ENCODE results near the gene ALK. TPM values are rescaled to one million over a fixed set of nuclear protein-coding genes. Genes with fewer than 3 reads are reported as not detected.

The ALK gene
- total and polyA plus RNA-seq, 7 experiments from 2014 or later: 0.13 TPM; not detected in 6

DNA sequence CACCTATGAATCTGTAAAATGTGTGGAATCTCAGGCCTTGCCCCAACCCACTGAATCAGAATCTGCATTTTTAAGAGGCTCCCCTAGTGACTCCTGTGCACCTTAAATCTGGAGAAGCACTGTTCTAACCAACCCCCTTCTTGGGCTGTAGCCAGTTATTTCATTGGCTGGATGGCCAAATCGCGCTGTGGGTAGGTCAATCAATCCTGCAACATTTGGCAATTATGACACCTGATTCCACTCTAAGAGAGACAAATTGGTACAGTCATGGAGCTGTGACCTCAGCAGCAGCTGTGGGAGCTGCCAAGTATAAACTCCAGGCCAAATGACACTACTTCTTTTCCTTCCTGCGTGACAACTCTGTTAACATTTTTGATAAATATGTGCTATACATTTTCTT lies 597.4 kb downstream of the ALK start:
- Histone ChIP-seq H3K27me3 (ENCODE audit: control insufficient read depth in 2 of 2, insufficient read depth in 2 of 2, low read length in 2 of 2) (no peaks in the 10 kb centered on the region), H3K4me1 (ENCODE audit: control insufficient read depth in 2 of 2, insufficient read depth in 2 of 2, low read length in 2 of 2) (no peaks in the 10 kb centered on the region), H3K4me3 (ENCODE audit: low read length) (no peak overlapping the region), H3K27ac (ENCODE audit: low read depth, low read length) (no peak overlapping the region), H3K9me3 (ENCODE audit: control insufficient read depth in 2 of 3, low read length in 3 of 3) (no peaks in the 10 kb centered on the region), H3K36me3 (ENCODE audit: control insufficient read depth in 2 of 3, insufficient read depth in 3 of 3, low read length in 3 of 3) (no peaks in the 10 kb centered on the region)
- CTCF ChIA-PET: no interaction called here
- Mint-ChIP-seq H3K4me3 (no peak overlapping the region), H3K9me3 (no peaks in the 10 kb centered on the region), H3K4me1 (peaks cover 0 to 34% (median 0%) of the 10 kb centered on the region in 7 donors), H3K27me3 (peaks cover 0 to 30% (median 23%) of the 10 kb centered on the region in 5 donors), H3K36me3 (no peaks in the 10 kb centered on the region), H3K27ac (no peak overlapping the region)
- POLR2A ChIA-PET: no interaction called here
- intact Hi-C loops (cut with micrococcal nuclease): no loop called here
- ATAC-seq (no peak), DNase-seq (no peak)

DNA sequence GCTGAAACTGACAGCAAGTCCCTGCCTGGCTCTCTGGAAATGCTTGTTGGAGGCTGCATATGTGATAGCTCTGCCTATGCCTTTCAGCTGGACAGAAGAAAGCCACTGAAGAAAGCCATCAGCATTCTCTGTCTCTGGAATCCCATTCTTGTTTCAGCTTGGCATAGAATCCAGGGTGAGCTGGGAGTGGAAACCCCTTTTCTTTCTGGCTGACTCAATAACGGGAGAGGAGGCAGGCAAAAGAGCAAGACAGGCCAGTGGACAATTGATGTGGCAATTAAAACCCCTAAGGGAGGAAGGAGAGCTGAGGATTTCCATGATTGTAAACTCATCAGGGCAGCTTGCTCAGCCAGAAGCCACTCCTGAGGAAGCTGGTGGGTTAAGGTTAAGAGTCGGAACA lies 598.1 kb downstream of the ALK start:
- no peak for ATAC-seq
- H3K36me3 Mint-ChIP-seq: no peaks in the 10 kb centered on the region
- DNase-seq: no peak
- no peaks in the 10 kb centered on the region for H3K9me3 Mint-ChIP-seq
- H3K4me3 ChIP-seq (ENCODE audit: low read length): no peak overlapping the region
- peaks cover 0 to 33% (median 26%) of the 10 kb centered on the region in 5 donors for H3K27me3 Mint-ChIP-seq
- no peak overlapping the region for H3K27ac Mint-ChIP-seq
- no peaks in the 10 kb centered on the region for H3K36me3 ChIP-seq (ENCODE audit: control insufficient read depth in 2 of 3, insufficient read depth in 3 of 3, low read length in 3 of 3)
- H3K4me1 Mint-ChIP-seq: peaks cover 0 to 37% (median 0%) of the 10 kb centered on the region in 7 donors
- H3K27ac ChIP-seq (ENCODE audit: low read depth, low read length): no peak overlapping the region
- H3K4me1 ChIP-seq (ENCODE audit: control insufficient read depth in 2 of 2, insufficient read depth in 2 of 2, low read length in 2 of 2): no peaks in the 10 kb centered on the region
- H3K27me3 ChIP-seq (ENCODE audit: control insufficient read depth in 2 of 2, insufficient read depth in 2 of 2, low read length in 2 of 2): no peaks in the 10 kb centered on the region
- ChIA-PET POLR2A (no interaction called here), CTCF (no interaction called here)
- H3K4me3 Mint-ChIP-seq: no peak overlapping the region
- intact Hi-C loops (cut with micrococcal nuclease): no loop called here
- H3K9me3 ChIP-seq (ENCODE audit: control insufficient read depth in 2 of 3, low read length in 3 of 3): no peaks in the 10 kb centered on the region

DNA sequence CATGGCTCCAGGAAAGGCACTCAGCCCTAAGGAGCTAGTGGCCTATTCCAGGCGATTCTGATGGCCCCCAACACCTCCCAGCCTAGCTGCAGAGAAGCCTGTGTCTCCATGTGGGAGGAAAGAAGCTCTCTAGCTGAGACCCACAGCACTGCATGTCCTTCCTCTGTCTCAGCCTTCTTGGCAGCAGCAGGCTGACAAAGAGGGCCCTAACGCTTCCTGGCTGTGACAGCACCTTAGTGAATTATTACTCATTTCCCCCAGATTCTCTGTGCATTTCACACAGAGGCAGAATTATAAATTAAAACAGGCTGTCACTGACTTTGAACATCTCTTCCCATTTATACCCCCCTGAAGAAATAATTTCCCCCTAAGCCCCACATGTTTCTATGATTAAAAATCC lies 599.4 kb downstream of the ALK start:
- Mint-ChIP-seq H3K27me3 (peaks cover 3 to 42% (median 26%) of the 10 kb centered on the region in 5 donors), H3K9me3 (no peaks in the 10 kb centered on the region), H3K4me1 (peaks cover 0 to 48% (median 0%) of the 10 kb centered on the region in 7 donors), H3K36me3 (peaks cover 0 to 2% (median 0%) of the 10 kb centered on the region in 5 donors), H3K27ac (peak overlapping the region in 2 of 9 donors; percentile 2 to 36), H3K4me3 (peak overlapping the region in 1 of 10 donors; percentile 15)
- Histone ChIP-seq H3K4me3 (ENCODE audit: low read length) (no peak overlapping the region), H3K27ac (ENCODE audit: low read depth, low read length) (no peak overlapping the region), H3K9me3 (ENCODE audit: control insufficient read depth in 2 of 3, low read length in 3 of 3) (no peaks in the 10 kb centered on the region), H3K36me3 (ENCODE audit: control insufficient read depth in 2 of 3, insufficient read depth in 3 of 3, low read length in 3 of 3) (no peaks in the 10 kb centered on the region), H3K27me3 (ENCODE audit: control insufficient read depth in 2 of 2, insufficient read depth in 2 of 2, low read length in 2 of 2) (no peaks in the 10 kb centered on the region), H3K4me1 (ENCODE audit: control insufficient read depth in 2 of 2, insufficient read depth in 2 of 2, low read length in 2 of 2) (no peaks in the 10 kb centered on the region)
- no peak for DNase-seq
- ChIA-PET POLR2A (no interaction called here), CTCF (no interaction called here)
- no peak for ATAC-seq
- intact Hi-C loops (cut with micrococcal nuclease): no loop called here

DNA sequence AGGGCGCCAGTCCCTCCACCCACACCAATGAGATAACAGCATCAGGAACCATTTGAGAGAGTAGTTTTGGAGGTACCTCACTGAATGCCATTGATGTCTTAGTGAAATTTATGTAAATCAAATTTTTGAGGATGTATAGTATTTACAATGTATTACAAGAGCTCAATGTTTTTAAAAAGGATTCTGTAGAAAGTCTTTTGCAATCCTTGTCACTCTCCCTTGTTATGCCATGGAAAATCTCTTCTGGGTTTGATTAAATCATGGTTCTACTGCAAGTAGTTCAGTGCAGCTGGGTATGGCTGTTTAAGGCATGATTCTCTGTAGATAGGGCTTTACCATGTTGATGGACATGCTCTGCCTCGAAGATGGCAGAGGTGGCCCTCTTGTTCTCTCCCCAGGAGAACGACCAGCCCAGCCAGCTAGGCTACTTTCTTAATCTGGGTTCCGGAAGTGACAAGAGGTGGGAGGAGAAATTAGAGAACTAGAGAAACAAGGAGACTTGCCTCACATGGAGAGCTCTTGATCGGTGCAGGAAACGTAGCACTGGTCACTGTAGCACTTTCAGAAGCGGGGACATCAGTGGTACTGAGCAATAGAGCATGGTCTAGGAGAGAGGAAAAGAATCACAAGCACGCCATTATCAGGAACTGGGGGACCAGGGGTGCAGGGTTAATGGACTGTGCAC lies 603.4 kb downstream of the ALK start:
- Mint-ChIP-seq H3K4me1 (peaks cover 17 to 62% (median 26%) of the 10 kb centered on the region in 7 donors), H3K27ac (no peak overlapping the region), H3K4me3 (peak overlapping the region in 1 of 10 donors; percentile 5), H3K36me3 (peaks cover 0 to 2% (median 0%) of the 10 kb centered on the region in 5 donors), H3K27me3 (peaks cover 8 to 42% (median 26%) of the 10 kb centered on the region in 5 donors), H3K9me3 (peaks cover 0 to 2% (median 0%) of the 10 kb centered on the region in 11 donors)
- ATAC-seq (no peak), DNase-seq (no peak)
- Histone ChIP-seq H3K36me3 (ENCODE audit: control insufficient read depth in 2 of 3, insufficient read depth in 3 of 3, low read length in 3 of 3) (no peaks in the 10 kb centered on the region), H3K4me1 (ENCODE audit: control insufficient read depth in 2 of 2, insufficient read depth in 2 of 2, low read length in 2 of 2) (peaks cover 10 to 15% of the 10 kb centered on the region in 2 donors), H3K27me3 (ENCODE audit: control insufficient read depth in 2 of 2, insufficient read depth in 2 of 2, low read length in 2 of 2) (no peaks in the 10 kb centered on the region), H3K9me3 (ENCODE audit: control insufficient read depth in 2 of 3, low read length in 3 of 3) (no peaks in the 10 kb centered on the region), H3K27ac (ENCODE audit: low read depth, low read length) (no peak overlapping the region), H3K4me3 (ENCODE audit: low read length) (no peak overlapping the region)
- intact Hi-C loops (cut with micrococcal nuclease): loop anchor here in 1 of 2 donors (10.0 kb wide), 1 partner anchor 303 kb away; no protein-coding TSS in a partner anchor
- ChIA-PET POLR2A (no interaction called here), CTCF (interaction anchor here (1.3 to 1.4 kb wide), 2 partner anchors 8 to 10 kb away, joined by 3 to 4 read pairs; no protein-coding TSS in a partner anchor)

DNA sequence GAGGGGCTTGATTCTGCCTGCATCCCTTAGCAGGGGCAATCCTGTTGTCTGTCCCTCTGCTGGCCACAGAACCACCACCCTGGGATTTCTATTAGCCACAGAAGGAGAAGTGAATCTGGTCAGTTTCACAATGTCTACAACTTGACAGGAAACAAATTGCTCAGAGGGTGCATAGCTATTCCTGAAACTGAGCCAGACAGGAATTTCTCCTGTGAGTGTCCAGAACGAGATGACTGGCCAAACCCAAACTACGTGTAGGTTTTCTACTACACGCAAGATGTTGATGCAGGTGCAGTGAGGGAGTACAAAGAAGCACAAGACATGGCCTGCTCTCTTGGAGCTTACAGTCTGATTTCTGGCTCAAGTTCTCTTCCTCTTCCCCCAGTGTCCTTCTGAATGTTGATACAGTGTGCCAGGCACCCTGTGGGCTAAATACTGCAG lies 604.3 kb downstream of the ALK start:
- Mint-ChIP-seq H3K9me3 (peaks cover 0 to 2% (median 0%) of the 10 kb centered on the region in 11 donors), H3K27ac (no peak overlapping the region), H3K27me3 (peaks cover 8 to 42% (median 26%) of the 10 kb centered on the region in 5 donors), H3K4me3 (no peak overlapping the region), H3K4me1 (peaks cover 17 to 55% (median 26%) of the 10 kb centered on the region in 7 donors), H3K36me3 (peaks cover 0 to 2% (median 0%) of the 10 kb centered on the region in 5 donors)
- H3K36me3 ChIP-seq (ENCODE audit: control insufficient read depth in 2 of 3, insufficient read depth in 3 of 3, low read length in 3 of 3): no peaks in the 10 kb centered on the region
- DNase-seq (no peak), ATAC-seq (peak; percentile 46)
- H3K9me3 ChIP-seq (ENCODE audit: control insufficient read depth in 2 of 3, low read length in 3 of 3): no peaks in the 10 kb centered on the region
- POLR2A ChIA-PET: no interaction called here
- H3K4me1 ChIP-seq (ENCODE audit: control insufficient read depth in 2 of 2, insufficient read depth in 2 of 2, low read length in 2 of 2): peaks cover 10 to 15% of the 10 kb centered on the region in 2 donors
- no peak overlapping the region for H3K27ac ChIP-seq (ENCODE audit: low read depth, low read length)
- CTCF ChIA-PET: interaction anchor here (1.3 to 1.4 kb wide), 2 partner anchors 8 to 9 kb away, joined by 3 to 4 read pairs; no protein-coding TSS in a partner anchor
- intact Hi-C loops (cut with micrococcal nuclease): loop anchor here in 1 of 2 donors (10.0 kb wide), 1 partner anchor 302 kb away; no protein-coding TSS in a partner anchor
- H3K27me3 ChIP-seq (ENCODE audit: control insufficient read depth in 2 of 2, insufficient read depth in 2 of 2, low read length in 2 of 2): no peaks in the 10 kb centered on the region
- H3K4me3 ChIP-seq (ENCODE audit: low read length): no peak overlapping the region

DNA sequence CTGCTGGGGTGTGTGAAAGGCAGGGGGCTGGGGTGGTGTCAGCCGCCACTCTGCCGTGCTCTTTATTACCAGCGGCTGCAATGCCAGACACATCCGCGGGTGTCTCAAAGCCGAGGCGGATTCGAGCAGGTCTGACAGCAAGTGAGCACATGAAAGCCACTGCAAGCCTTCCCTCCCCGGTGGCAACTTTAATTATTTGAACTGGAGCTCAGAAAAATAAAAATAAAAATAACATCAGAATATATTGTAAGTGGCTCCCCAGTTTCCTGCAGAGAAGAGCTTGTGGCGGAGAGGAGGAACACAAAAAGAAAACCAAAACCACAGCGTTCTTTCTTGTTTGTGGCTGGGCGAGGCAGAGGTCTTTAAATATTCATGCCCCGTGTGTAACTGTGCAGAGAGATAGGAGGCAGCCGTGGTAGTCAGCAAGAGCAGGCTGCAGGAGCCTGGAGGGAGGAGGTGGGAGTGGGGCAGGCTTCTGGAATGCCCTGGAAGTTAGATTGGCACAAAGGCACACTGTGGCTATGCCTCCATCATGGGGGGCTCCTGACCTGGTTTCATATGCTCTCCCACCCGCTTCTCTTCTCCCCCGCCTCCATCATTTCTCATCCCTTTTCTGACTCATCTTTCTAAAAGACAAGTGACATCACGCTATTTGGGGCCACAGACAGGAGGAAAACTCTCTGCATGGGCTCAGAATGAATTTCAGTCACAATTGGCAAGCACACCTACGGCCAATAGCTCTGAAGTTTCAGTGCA lies 606.4 kb downstream of the ALK start:
- intact Hi-C loops (cut with micrococcal nuclease): loop anchor here in 1 of 2 donors (1.0 to 10.0 kb wide), 2 partner anchors 199 to 300 kb away; no protein-coding TSS in a partner anchor
- H3K4me3 Mint-ChIP-seq: peak overlapping the region; percentile 70 to 83 (median 77)
- peaks cover 0 to 2% (median 0%) of the 10 kb centered on the region in 5 donors for H3K36me3 Mint-ChIP-seq
- CTCF ChIA-PET: no interaction called here
- DNase-seq (peak; percentile 19 to 59 (median 45)), ATAC-seq (peak; percentile 82)
- no peaks in the 10 kb centered on the region for H3K27me3 ChIP-seq (ENCODE audit: control insufficient read depth in 2 of 2, insufficient read depth in 2 of 2, low read length in 2 of 2)
- H3K27me3 Mint-ChIP-seq: peaks cover 12 to 39% (median 30%) of the 10 kb centered on the region in 5 donors
- H3K9me3 ChIP-seq (ENCODE audit: control insufficient read depth in 2 of 3, low read length in 3 of 3): no peaks in the 10 kb centered on the region
- peak overlapping the region; percentile 17 for H3K4me3 ChIP-seq (ENCODE audit: low read length)
- peak overlapping the region in 5 of 9 donors; percentile 16 to 67 (median 38) for H3K27ac Mint-ChIP-seq
- H3K4me1 Mint-ChIP-seq: peaks cover 17 to 52% (median 26%) of the 10 kb centered on the region in 7 donors
- H3K27ac ChIP-seq (ENCODE audit: low read depth, low read length): no peak overlapping the region
- POLR2A ChIA-PET: no interaction called here
- peaks cover 0 to 2% (median 0%) of the 10 kb centered on the region in 11 donors for H3K9me3 Mint-ChIP-seq
- H3K36me3 ChIP-seq (ENCODE audit: control insufficient read depth in 2 of 3, insufficient read depth in 3 of 3, low read length in 3 of 3): no peaks in the 10 kb centered on the region
- peaks cover 10 to 15% of the 10 kb centered on the region in 2 donors for H3K4me1 ChIP-seq (ENCODE audit: control insufficient read depth in 2 of 2, insufficient read depth in 2 of 2, low read length in 2 of 2)

All from naive thymus-derived CD4-positive, alpha-beta T cell (primary cell).